ENCODE measurements around the gene HEXIM1.
"Not testable (repeated sequence)": the region's sequence is repeated elsewhere in the genome, so short reads cannot be mapped to it uniquely, and the experiment has no call there.

Gene HEXIM1

GRCh38 chr17:45121055-45121454 lies 27.2 kb upstream of the HEXIM1 start:
- no peak for TF ChIP-seq CTCF (conservative IDR thresholded peaks at IDR 0.05; ENCODE audit: low read depth, low read length)
- H3K4me2 ChIP-seq = no peak overlapping the region
- H3K9ac ChIP-seq = no peak overlapping the region

GRCh38 chr17:45123076-45123770 lies 25.1 kb upstream of the HEXIM1 start:
- no peak overlapping the region for H3K4me2 ChIP-seq
- H3K4me3 ChIP-seq (IDR thresholded peaks at IDR 0.05; ENCODE audit: insufficient read depth, low read depth, low read length) = no peak overlapping the region
- TF ChIP-seq CTCF (conservative IDR thresholded peaks at IDR 0.05; ENCODE audit: low read depth, low read length) = no peak
- H3K4me1 ChIP-seq (ENCODE audit: low read depth, poor library complexity, severe bottlenecking) = no peaks in the 10 kb centered on the region
- H4K20me1 ChIP-seq (ENCODE audit: insufficient read depth) = no peaks in the 10 kb centered on the region
- H2AFZ ChIP-seq (ENCODE audit: low read depth) = no peak overlapping the region
- H3K27ac ChIP-seq = no peak overlapping the region
- no peaks in the 10 kb centered on the region for H3K79me2 ChIP-seq (ENCODE audit: insufficient read depth, low read depth)
- H3K27me3 ChIP-seq (ENCODE audit: insufficient read depth, low read depth) = no peaks in the 10 kb centered on the region
- H3K36me3 ChIP-seq (ENCODE audit: insufficient read depth) = no peaks in the 10 kb centered on the region
- H3K9ac ChIP-seq = no peak overlapping the region

More at GRCh38 chr17:45121055-45121454, 27.2 kb upstream of the HEXIM1 start:
- Histone ChIP-seq H3K4me3 (IDR thresholded peaks at IDR 0.05; ENCODE audit: insufficient read depth, low read depth, low read length) (no peak overlapping the region), H3K27me3 (ENCODE audit: insufficient read depth, low read depth) (no peaks in the 10 kb centered on the region), H3K27ac (no peak overlapping the region), H3K36me3 (ENCODE audit: insufficient read depth) (no peaks in the 10 kb centered on the region), H2AFZ (ENCODE audit: low read depth) (no peak overlapping the region), H3K79me2 (ENCODE audit: insufficient read depth, low read depth) (no peaks in the 10 kb centered on the region), H3K4me1 (ENCODE audit: low read depth, poor library complexity, severe bottlenecking) (no peaks in the 10 kb centered on the region), H4K20me1 (ENCODE audit: insufficient read depth) (no peaks in the 10 kb centered on the region)

- Histone ChIP-seq H3K27me3 (ENCODE audit: insufficient read depth, low read depth) (no peaks in the 10 kb centered on the region), H4K20me1 (ENCODE audit: insufficient read depth) (no peaks in the 10 kb centered on the region), H3K36me3 (ENCODE audit: insufficient read depth) (no peaks in the 10 kb centered on the region), H3K4me2 (no peak overlapping the region), H3K9ac (no peak overlapping the region), H3K4me3 (IDR thresholded peaks at IDR 0.05; ENCODE audit: insufficient read depth, low read depth, low read length) (no peak overlapping the region), H3K27ac (no peak overlapping the region), H3K4me1 (ENCODE audit: low read depth, poor library complexity, severe bottlenecking) (no peaks in the 10 kb centered on the region), H3K79me2 (ENCODE audit: insufficient read depth, low read depth) (no peaks in the 10 kb centered on the region), H2AFZ (ENCODE audit: low read depth) (no peak overlapping the region)
- TF ChIP-seq CTCF (conservative IDR thresholded peaks at IDR 0.05; ENCODE audit: low read depth, low read length) = no peak
These were observed 24.1 kb upstream of the HEXIM1 start for GRCh38 chr17:45123930-45124796.

- H3K9ac ChIP-seq; H3K27ac ChIP-seq; H3K4me3 ChIP-seq (IDR thresholded peaks at IDR 0.05; ENCODE audit: insufficient read depth, low read depth, low read length); H3K27me3 ChIP-seq (ENCODE audit: insufficient read depth, low read depth); H3K79me2 ChIP-seq (ENCODE audit: insufficient read depth, low read depth); H2AFZ ChIP-seq (ENCODE audit: low read depth); H3K36me3 ChIP-seq (ENCODE audit: insufficient read depth); H4K20me1 ChIP-seq (ENCODE audit: insufficient read depth); H3K4me2 ChIP-seq; H3K4me1 ChIP-seq (ENCODE audit: low read depth, poor library complexity, severe bottlenecking): not testable (repeated sequence)
These were observed 23.5 kb upstream of the HEXIM1 start for GRCh38 chr17:45124797-45125122.

GRCh38 chr17:45125509-45125908 lies 22.8 kb upstream of the HEXIM1 start:
- no peak overlapping the region for H3K9ac ChIP-seq
- TF ChIP-seq CTCF (conservative IDR thresholded peaks at IDR 0.05; ENCODE audit: low read depth, low read length) = no peak
- no peak overlapping the region for H2AFZ ChIP-seq (ENCODE audit: low read depth)
- H3K27me3 ChIP-seq (ENCODE audit: insufficient read depth, low read depth) = no peaks in the 10 kb centered on the region
- H3K4me2 ChIP-seq = no peak overlapping the region
- no peaks in the 10 kb centered on the region for H3K36me3 ChIP-seq (ENCODE audit: insufficient read depth)
- H3K4me1 ChIP-seq (ENCODE audit: low read depth, poor library complexity, severe bottlenecking) = no peaks in the 10 kb centered on the region
- no peaks in the 10 kb centered on the region for H4K20me1 ChIP-seq (ENCODE audit: insufficient read depth)
- H3K27ac ChIP-seq = no peak overlapping the region
- no peak overlapping the region for H3K4me3 ChIP-seq (IDR thresholded peaks at IDR 0.05; ENCODE audit: insufficient read depth, low read depth, low read length)
- no peaks in the 10 kb centered on the region for H3K79me2 ChIP-seq (ENCODE audit: insufficient read depth, low read depth)
